HepG2 (cell line): Measurements from ENCODE around the gene SPRR4. TPM values are rescaled to one million over a fixed set of nuclear protein-coding genes. Genes with fewer than 3 reads are reported as not detected.

Experiments used
- ATAC-seq: fragments of 200-7000 bp; cut with Tn5 transposase; 3 replicates; pipeline ENCODE4 v1.9.1; 2020; ENCODE audit warnings: mild to moderate bottlenecking, moderate library complexity
- BruUV-seq: library from RNA; stranded (reverse); fragments of 400-500 nt; replicated peaks from 2 replicates; lab custom pipeline; 2021; lab: Mats Ljungman, UMichigan
- CTCF ChIA-PET: fragments of 300-600 bp; formaldehyde crosslinking; extraction: SDS; loops from one replicate; lab custom pipeline; 2021; ENCODE audit warnings: low total read pairs, inconsistent platforms, low intra/inter-chr PET ratio; lab: Yijun Ruan, JAX
- POLR2A ChIA-PET: fragments of 350-600 bp; sonication (Branson Sonifier 250); formaldehyde crosslinking; loops from one replicate; lab custom pipeline; 2020; ENCODE audit warnings: antibody characterized with exemption, inconsistent platforms; lab: Yijun Ruan, JAX
- DNase-seq: peaks from one replicate; pipeline ENCODE4 v3.0.0-alpha.2; 2015; ENCODE audit warnings: low spot score
- FAIRE-seq: peaks from 3 replicates; lab custom pipeline; 2011; peaks lifted over from hg19 to GRCh38; lab: Jason Lieb, UNC
- H2AFZ ChIP-seq: one replicate; pipeline ENCODE4 v1.6.1; 2011; ENCODE audit warnings: low read length, inconsistent platforms
- H3K27ac ChIP-seq: fragments of 300-600 bp; 3 replicates; pipeline ENCODE4 v1.8.0; 2011; ENCODE audit warnings: mixed run types, mild to moderate bottlenecking, mixed read lengths, low read length, inconsistent platforms; ENCODE audit not compliant: insufficient read depth; ENCODE audit errors: extremely low read length
- H3K27me3 ChIP-seq, 2 experiments: fragments of 200-600 bp in 1 of 2; 2 replicates in 1 of 2; 3 replicates in 1 of 2; pipeline versions ENCODE4 v1.6.0 to v1.8.0; 2011; ENCODE audit warnings: low read length in 2 of 2, mild to moderate bottlenecking in 2 of 2, moderate library complexity in 2 of 2, inconsistent platforms in 1 of 2; ENCODE audit not compliant: insufficient read depth in 2 of 2, control insufficient read depth in 1 of 2
- H3K36me3 ChIP-seq, 2 experiments: fragments of 200-600 bp in 1 of 2; replicated peaks in 1 of 2; 2 replicates in 1 of 2; 3 replicates in 1 of 2; pipeline versions ENCODE4 v1.5.1 to v1.8.0; 2011; ENCODE audit warnings: low read length in 2 of 2, inconsistent platforms in 1 of 2; ENCODE audit not compliant: insufficient read depth in 2 of 2, control insufficient read depth in 1 of 2
- H3K4me1 ChIP-seq: 2 replicates; pipeline ENCODE4 v1.5.1; 2012; ENCODE audit warnings: low read length, inconsistent platforms; ENCODE audit not compliant: insufficient read depth
- H3K4me2 ChIP-seq: 2 replicates; pipeline ENCODE4 v1.6.0; 2011; ENCODE audit warnings: low read depth, low read length, inconsistent platforms
- H3K4me3 ChIP-seq, 3 experiments: fragments of 200-600 bp in 1 of 3; sonication (generic), shearing (Covaris generic) in 1 of 3; replicated peaks in 1 of 3; 2 replicates each; pipeline ENCODE4 v1.5.1; 2011 to 2016; ENCODE audit warnings: low read length in 3 of 3, inconsistent platforms in 2 of 3, low read depth in 2 of 3, mild to moderate bottlenecking in 2 of 3, control low read depth in 1 of 3, mixed read lengths in 1 of 3; ENCODE audit not compliant: insufficient read depth in 1 of 3
- H3K79me2 ChIP-seq: one replicate; pipeline ENCODE4 v1.6.1; 2011; ENCODE audit warnings: low read length, inconsistent platforms; ENCODE audit not compliant: insufficient read depth
- H3K9ac ChIP-seq: 2 replicates; pipeline ENCODE4 v1.6.0; 2011; ENCODE audit warnings: mild to moderate bottlenecking, low read depth, low read length, inconsistent platforms; ENCODE audit not compliant: insufficient read depth
- H3K9me3 ChIP-seq: 2 replicates; pipeline ENCODE4 v1.5.1; 2012; ENCODE audit warnings: mild to moderate bottlenecking, low read length
- H4K20me1 ChIP-seq: 2 replicates; pipeline ENCODE4 v1.6.0; 2011; ENCODE audit warnings: inconsistent platforms, mild to moderate bottlenecking, low read length, moderate library complexity; ENCODE audit not compliant: insufficient read depth
- GATAD2A ChIP-seq: IDR thresholded peaks from 2 replicates; pipeline ENCODE4 v1.6.1; 2016
- GPN1 ChIP-seq: sonication (generic); formaldehyde crosslinking; IDR thresholded peaks from 2 replicates; pipeline ENCODE4 v1.5.1; 2020; ENCODE audit warnings: missing genetic modification reagents, borderline replicate concordance
- KDM5B ChIP-seq: sonication (generic); formaldehyde crosslinking; IDR thresholded peaks from 2 replicates; pipeline ENCODE4 v1.4.0; 2020; ENCODE audit warnings: missing genetic modification reagents, mild to moderate bottlenecking, borderline replicate concordance
- NFYC ChIP-seq: IDR thresholded peaks from 2 replicates; pipeline ENCODE4 v1.6.1; 2016; ENCODE audit warnings: missing genetic modification reagents, missing compliant biosample characterization
- ZC3H4 ChIP-seq: sonication (generic); formaldehyde crosslinking; IDR thresholded peaks from 2 replicates; pipeline ENCODE4 v1.4.0; 2020; ENCODE audit warnings: missing genetic modification reagents, borderline replicate concordance
- WGBS: methylation state at CpG from one replicate; pipeline ENCODE4 v1.1.6; 2017; ENCODE audit warnings: low lambda C conversion rate; 5-methylcytosine and 5-hydroxymethylcytosine counted together
- in situ Hi-C: cut with HindIII; loops from 2 replicates; pipeline ENCODE4 v1.10.0; 2017; ENCODE audit warnings: low pct_unique_long_range_greater_than_20kb; ENCODE audit not compliant: extremely low pct_ligation_motif_present
- intact Hi-C: fragments of 100-400 bp; cut with micrococcal nuclease; formaldehyde crosslinking; loops from one replicate; pipeline ENCODE4 v1.10.0; 2022; ENCODE audit not compliant: unreplicated experiment
- polyA plus RNA-seq, 8 experiments: library from polyadenylated mRNA; depleted of rRNA in 3 of 8; stranded (reverse) in 7 of 8; unstranded in 1 of 8; fragments of >200 nt; fragmentation: Illumina TruSeq in 4 of 8; extraction: Trizol in 4 of 8; gene quantifications; 2 replicates each; pipeline versions ENCODE4 v1.2.1 to v1.2.3, GENCODE V29; 2011 to 2016; ENCODE audit warnings: low read depth in 4 of 8, missing spikeins in 1 of 8, mixed read lengths in 1 of 8; ENCODE audit not compliant: insufficient read depth in 1 of 8
- total RNA-seq, 5 experiments: library from RNA; depleted of rRNA; stranded (reverse); fragments of >200 nt; fragmentation: Illumina TruSeq; extraction: Trizol; gene quantifications; 2 replicates each; pipeline ENCODE4 v1.2.3, GENCODE V29; 2016; ENCODE audit warnings: low read depth in 1 of 5
- TF ChIP-seq, protein P1 (sequence below): sonication (generic); formaldehyde crosslinking; IDR thresholded peaks from one replicate; pipeline ENCODE4 v1.5.1; 2020; ENCODE audit warnings: mild to moderate bottlenecking, missing genetic modification reagents; ENCODE audit errors: not compliant biosample characterization

The SPRR4 gene
- total and polyA plus RNA-seq, 2 of the 13 experiments (the other 11 are each of a cell fraction or from before 2014, with no cell fraction given), result not detected

DNA sequence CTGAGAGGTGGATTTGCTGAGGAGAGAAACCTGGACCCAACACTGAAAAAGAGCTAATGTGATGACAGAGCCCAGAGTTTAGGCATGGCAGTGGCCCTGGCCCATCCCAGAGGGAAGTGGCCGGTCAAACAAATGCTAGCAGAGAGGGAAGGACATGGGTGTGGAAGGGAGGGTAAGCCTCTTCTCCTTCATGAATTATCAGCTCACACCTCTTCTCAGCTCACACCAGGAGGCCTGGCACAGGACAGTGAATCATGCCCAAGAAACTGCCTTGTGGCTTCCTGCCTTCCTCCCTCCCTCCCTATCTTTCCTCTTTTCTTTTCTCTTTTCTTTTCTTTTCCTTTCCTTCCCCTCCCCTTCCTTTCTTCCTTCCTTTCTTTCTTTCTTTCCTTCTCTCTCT, 29.8 kb downstream of the SPRR4 start:
- CTCF ChIA-PET, result no interaction called here

More for the DNA sequence above, 29.8 kb downstream of the SPRR4 start:
- ATAC-seq, result no peak
- Histone ChIP-seq H3K27me3 (no peaks in the 10 kb centered on the region), H3K4me2 (no peak overlapping the region), H3K79me2 (no peaks in the 10 kb centered on the region), H3K9ac (no peak overlapping the region), H3K36me3 (no peaks in the 10 kb centered on the region), H3K4me1 (no peaks in the 10 kb centered on the region), H4K20me1 (no peaks in the 10 kb centered on the region), H3K9me3 (no peaks in the 10 kb centered on the region), H2AFZ (no peak overlapping the region), H3K4me3 (no peak overlapping the region), H3K27ac (no peak overlapping the region)
- no peak for FAIRE-seq
- no peak for DNase-seq
- no TSS peak for BruUV-seq
- WGBS, result 0% methylated on average over 1 of the region's 1 CpG
- intact Hi-C loops, result no loop called here
- in situ Hi-C loops, result no loop called here
- TF ChIP-seq KDM5B (CRISPR knock-in tag) (no peak), NFYC (CRISPR knock-in tag) (no peak), ZC3H4 (CRISPR knock-in tag) (no peak), GPN1 (CRISPR knock-in tag) (no peak), GATAD2A (no peak)
- TF ChIP-seq, protein P1, sequence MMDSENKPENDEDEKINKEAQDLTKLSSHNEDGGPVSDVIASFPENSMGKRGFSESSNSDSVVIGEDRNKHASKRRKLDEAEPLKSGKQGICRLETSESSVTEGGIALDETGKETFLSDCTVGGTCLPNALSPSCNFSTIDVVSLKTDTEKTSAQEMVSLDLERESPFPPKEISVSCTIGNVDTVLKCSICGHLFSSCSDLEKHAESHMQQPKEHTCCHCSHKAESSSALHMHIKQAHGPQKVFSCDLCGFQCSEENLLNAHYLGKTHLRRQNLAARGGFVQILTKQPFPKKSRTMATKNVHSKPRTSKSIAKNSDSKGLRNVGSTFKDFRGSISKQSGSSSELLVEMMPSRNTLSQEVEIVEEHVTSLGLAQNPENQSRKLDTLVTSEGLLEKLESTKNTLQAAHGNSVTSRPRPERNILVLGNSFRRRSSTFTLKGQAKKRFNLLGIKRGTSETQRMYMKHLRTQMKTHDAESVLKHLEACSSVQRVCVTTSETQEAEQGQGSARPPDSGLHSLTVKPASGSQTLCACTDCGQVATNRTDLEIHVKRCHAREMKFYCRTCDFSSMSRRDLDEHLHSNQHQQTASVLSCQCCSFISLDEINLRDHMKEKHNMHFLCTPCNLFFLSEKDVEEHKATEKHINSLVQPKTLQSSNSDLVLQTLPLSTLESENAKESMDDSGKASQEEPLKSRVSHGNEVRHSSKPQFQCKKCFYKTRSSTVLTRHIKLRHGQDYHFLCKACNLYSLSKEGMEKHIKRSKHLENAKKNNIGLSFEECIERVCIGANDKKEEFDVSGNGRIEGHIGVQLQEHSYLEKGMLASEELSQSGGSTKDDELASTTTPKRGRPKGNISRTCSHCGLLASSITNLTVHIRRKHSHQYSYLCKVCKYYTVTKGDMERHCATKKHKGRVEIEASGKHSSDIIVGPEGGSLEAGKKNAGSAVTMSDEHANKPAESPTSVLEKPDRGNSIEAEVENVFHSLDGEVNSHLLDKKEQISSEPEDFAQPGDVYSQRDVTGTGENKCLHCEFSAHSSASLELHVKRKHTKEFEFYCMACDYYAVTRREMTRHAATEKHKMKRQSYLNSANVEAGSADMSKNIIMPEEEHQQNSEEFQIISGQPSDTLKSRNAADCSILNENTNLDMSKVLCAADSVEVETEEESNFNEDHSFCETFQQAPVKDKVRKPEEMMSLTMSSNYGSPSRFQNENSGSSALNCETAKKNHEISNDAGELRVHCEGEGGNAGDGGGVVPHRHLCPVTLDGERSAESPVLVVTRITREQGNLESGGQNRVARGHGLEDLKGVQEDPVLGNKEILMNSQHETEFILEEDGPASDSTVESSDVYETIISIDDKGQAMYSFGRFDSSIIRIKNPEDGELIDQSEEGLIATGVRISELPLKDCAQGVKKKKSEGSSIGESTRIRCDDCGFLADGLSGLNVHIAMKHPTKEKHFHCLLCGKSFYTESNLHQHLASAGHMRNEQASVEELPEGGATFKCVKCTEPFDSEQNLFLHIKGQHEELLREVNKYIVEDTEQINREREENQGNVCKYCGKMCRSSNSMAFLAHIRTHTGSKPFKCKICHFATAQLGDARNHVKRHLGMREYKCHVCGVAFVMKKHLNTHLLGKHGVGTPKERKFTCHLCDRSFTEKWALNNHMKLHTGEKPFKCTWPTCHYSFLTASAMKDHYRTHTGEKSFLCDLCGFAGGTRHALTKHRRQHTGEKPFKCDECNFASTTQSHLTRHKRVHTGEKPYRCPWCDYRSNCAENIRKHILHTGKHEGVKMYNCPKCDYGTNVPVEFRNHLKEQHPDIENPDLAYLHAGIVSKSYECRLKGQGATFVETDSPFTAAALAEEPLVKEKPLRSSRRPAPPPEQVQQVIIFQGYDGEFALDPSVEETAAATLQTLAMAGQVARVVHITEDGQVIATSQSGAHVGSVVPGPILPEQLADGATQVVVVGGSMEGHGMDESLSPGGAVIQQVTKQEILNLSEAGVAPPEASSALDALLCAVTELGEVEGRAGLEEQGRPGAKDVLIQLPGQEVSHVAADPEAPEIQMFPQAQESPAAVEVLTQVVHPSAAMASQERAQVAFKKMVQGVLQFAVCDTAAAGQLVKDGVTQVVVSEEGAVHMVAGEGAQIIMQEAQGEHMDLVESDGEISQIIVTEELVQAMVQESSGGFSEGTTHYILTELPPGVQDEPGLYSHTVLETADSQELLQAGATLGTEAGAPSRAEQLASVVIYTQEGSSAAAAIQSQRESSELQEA (CRISPR knock-in tag), result no peak
- POLR2A ChIA-PET, result no interaction called here
